Activated CD8-positive, alpha-beta memory T cell treated with anti-CD3 and anti-CD28 coated beads for 4 hours (primary cell): Measurements from ENCODE around the gene COL6A3.

ENCODE experiments used
- DNase-seq, 2 donors: peaks; one replicate each; pipeline ENCODE4 v3.0.0-alpha.2; 2020; ENCODE audit warnings: low read depth in 2 of 2

Gene COL6A3

DNA sequence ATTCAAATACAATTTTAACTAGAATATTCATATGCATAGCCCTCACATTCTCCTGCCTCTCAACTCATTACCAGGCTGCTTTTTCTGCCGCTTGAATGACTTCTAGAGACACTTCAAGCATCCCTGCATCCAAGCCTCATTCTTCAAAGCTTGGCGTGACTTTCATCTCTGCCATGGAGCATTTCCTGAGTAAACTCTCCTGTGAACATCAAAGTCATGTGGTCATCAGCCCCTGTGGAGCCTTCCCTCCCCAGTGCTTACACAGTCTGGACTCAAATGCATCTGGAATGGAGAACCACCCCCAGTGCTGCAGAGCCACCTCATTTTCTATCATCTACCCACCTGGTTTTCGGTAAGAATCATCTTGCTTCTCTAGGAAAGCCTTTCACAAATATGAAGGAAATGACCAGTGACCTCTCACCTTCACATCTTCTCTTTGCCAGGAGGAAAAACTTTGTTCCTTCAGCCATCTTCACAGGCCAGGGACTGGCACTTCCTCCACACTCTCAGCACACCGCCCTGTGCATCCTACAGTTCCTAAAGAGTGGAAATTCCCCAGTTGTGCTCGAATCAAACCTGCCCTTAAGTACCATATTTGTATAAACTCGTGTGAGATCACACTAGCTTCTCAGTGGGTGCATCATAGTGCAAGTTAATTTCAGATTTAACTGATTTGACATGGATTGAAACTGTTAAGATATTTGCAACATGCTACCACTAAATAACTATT is 116.4 kb downstream of the COL6A3 start:
- DNase-seq: no peak

GRCh38 chr2:237296756-237297155 is 117.2 kb downstream of the COL6A3 start:
- DNase-seq: no peak

DNA sequence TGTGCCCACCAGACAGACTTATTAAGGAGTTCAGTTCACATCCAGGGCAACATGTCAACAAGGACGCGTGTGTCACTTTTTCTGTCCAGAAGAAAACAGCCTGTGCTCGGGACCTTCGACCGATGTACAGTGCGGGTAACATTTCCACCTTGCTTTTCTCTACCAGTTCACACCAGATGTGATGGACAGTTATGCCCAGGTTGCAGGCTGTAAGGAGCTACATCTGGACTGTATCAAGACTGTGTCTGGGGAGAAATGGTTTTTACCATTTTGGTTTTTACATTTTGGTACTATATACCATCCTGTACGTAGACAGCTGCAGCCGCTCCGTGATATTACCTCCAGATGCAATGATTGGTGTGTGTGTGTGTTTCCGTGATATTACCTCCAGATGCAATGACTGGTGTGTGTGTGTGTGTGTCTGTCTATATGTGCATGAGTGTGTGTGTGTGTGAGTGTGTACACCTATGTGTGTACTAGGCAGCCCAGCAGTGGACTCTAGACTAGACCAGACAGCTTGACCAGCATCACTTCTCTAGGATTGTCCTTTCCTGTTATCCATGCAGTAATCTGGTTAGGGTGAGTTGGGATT is 118.0 kb downstream of the COL6A3 start:
- DNase-seq: no peak

DNA sequence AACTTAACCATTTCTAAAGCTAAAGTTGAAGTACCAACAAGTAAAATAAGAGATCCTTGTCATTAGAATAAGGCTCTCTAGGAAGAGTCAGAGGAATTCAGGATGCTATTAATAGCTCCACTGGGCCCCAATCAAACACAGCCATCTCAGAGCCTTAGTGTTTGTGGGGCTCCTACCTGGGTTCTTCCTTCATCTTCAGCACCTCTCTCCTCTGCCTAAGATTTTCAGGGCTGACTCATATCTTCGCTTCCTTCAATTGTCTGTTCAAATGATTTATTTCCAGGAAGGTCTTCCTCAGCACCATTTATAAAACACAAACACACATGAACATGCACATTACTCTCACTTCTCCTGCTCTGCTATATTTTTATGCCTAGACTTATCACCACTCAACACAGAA is 119.5 kb downstream of the COL6A3 start:
- no peak for DNase-seq

DNA sequence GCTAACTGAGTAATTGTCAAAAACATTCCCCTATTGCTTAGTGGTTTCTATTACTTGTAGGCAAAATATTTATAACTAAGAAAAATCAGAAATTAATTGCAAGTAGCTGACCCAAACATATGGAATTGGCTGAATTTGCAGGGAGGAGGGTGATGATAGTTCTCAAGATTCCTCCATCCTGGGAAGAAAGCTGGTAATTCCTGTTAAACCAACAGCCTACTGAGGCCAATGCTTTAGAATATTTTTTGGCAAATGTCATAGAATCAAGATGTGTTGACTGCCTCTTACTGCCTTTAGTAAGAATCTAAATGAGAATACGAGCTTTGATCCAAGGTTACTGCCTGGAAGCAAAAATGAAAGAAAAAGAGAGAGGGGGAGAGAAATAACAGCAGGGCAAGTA is 120.0 kb downstream of the COL6A3 start:
- no peak for DNase-seq

- DNase-seq: no peak
These were observed 122.7 kb downstream of the COL6A3 start for GRCh38 chr2:237291138-237291792.

DNA sequence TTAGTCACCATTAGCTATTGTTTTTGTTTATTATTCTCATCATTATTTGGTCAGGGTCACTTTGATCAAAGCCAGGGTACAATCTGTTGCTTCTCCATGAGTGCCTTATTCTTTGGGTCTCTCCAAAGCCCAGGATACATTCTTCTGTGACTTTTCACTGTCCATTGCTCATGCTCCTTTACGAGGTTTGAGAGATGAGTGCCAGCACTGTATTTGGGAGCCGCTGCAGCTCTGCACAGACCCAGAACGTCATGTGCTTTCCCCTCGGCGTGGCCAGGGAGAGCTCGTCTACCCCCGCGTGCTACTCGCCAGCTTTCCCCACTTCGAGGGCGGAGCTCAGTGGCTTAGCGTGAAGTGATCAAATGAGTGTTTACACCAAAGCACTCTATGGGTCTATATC is 123.7 kb downstream of the COL6A3 start:
- DNase-seq: no peak

DNA sequence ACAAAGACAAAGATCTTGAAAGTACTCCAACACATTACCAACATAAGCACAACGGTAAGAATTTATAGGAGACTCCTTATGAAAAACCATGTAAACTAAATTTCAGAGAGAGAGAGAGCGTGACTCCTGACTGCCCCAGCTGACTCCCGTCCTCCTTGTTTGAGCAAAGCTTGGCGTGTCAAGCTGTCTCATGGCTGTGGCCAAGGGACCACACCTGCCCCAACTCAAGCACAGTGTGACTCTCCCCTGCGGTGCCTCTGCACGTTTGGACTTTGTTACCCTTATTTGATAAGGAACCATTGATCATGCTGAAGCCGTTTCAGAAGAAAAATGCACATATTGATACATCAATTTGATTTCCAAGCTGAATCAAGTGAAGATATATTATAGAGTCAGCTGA is 124.8 kb downstream of the COL6A3 start:
- no peak for DNase-seq

DNA sequence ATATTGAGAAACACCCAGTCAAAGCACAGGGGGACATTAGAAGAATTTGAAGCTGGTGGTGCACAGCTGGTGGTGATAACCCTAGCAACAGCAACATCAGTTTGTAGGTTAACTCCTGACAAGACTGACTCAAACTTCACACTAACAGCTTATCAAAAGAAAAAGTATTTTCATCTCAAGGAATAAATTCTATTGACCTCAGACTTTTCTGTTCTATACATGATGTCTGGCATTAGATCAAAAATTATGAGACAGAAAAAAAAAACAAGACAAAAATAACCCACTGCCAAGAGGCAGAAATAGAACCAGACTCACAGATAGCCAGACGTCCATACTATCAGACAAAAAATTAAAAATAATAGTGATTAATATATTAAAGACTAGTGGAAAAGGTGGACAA is 126.1 kb downstream of the COL6A3 start:
- DNase-seq: no peak

GRCh38 chr2:237283131-237283928 is 130.6 kb downstream of the COL6A3 start:
- no peak for DNase-seq

- no peak for DNase-seq
These were observed 131.3 kb downstream of the COL6A3 start for GRCh38 chr2:237282568-237283128.

- no peak for DNase-seq
These were observed 132.1 kb downstream of the COL6A3 start for GRCh38 chr2:237281836-237282306.

DNA sequence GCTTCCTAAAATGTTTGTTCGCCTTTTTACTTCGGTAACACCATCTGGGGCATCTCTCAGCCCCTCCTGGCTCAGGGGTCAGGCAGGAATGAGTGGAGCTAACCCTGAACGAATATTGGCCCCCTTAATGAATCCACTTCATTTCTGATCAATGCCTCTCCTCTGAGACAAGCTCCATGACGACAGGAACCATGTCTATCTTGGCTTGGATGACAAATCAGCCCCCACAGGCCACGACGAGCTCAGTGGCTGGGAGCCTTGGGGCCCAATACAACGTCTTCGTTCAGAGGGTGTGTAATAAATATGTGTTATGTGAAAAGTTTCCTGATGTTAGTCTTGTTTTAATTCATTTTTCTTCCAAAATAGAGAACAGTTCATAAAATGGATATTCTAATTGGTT is 133.0 kb downstream of the COL6A3 start:
- DNase-seq: no peak

DNA sequence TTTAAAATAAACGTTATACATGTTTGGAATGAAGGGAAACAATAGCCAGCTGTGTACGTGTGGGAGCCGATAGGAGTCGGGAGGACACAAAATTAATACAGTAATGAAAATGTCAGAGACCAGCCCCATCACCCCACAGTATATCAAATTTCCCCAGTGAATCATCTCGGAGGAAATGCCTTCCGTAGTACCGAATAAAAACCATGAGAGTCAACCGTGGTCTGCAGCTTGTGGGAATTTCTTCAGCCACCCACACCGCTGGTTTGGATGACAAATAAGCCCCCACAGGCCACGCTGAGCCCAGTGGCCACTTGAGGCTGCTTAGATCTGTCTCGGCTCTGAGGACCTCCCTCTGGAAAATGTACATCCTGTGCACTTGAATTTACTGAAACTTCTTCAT is 133.7 kb downstream of the COL6A3 start:
- DNase-seq: no peak

DNA sequence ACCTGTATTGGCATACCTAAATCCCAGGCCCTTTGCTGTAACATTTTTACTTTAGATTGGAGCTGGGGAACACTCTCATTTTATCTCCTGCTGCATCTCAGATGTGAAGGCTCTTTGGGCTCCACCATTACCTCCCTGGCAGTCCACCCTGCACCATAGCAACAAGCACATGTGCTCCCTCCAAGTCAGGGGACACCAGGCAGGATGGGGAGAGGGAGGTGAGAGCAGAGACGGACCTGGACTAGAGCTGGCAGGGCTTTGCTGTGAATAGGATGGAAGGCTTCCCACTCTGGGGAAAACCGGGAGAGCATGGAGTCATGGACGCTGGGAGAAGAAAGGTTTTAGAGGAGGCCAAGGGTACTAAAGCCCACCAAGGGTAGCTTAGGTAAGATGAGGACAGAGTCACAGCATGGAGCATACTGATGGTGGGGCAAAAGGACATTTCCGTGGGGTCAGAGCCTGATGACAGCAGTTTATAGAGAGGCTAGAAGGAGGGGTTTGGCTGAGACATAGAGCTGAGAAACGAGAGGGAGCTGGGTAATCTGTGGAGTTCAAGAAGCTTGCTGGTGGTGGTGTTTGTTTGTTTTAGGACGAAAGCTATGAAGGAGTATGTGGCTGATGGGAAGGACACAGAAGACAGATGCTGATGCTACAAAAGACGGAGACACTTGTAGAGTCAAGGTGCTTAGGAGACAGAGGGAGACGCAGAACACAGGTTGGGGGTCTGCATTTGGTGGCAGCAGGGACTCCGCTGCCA is 134.8 kb downstream of the COL6A3 start:
- no peak for DNase-seq

DNA sequence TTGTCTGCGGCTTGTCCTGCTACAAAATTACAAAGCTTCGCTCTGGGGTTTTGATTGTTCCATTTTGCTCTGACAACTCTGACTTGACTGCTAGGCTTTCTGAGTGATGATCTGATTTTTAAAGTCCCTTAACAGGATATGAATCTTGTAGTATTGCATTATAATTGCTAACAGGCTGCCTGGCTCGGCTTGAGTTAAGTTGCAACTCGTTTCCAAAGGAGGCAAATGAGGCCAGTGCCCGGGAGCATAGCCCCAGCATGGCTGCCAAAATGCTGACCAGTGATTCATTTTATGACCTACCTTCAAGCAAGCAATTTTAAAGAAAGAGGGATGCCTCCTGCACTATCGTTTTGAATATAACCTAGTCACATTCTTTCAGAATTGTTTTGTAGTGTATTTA is 135.4 kb downstream of the COL6A3 start:
- no peak for DNase-seq

DNA sequence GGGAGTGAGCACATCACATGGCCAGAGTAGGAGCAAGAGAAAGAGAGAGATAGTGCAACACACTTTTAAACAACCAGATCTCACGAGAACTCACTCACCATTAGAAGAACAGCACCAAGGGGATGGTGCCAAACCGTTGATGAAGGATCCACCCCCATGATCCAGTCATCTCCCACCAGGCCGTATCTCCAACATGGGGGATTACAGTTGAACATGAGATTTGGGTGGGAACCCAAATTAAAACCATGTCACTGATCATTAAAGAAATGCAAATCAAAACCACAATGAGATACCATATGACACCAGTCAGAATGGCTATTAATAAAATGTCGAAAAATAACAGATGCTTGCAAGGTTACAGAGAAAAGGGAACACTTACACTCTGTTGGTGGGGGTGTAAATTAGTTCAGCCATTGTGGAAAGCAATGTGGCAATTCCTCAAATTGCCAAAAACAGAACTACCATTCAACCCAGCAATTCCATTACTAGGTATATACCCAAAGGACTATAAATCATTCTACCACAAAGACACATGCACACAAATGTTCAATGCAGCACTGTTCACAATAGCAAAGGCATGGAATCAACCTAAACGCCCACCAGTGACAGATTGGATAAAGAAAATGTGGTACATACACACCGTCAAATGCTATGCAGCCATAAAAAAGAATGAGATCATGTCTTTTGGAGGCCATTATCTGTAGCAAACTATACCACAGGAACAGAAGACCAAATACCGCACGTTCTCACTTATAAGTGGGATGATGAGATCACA is 137.1 kb downstream of the COL6A3 start:
- DNase-seq: no peak
